Subcutaneous adipose tissue (tissue), 4 donors: ENCODE data around the gene CNKSR3. TPM values are rescaled to one million over a fixed set of nuclear protein-coding genes. Genes with fewer than 3 reads are reported as not detected.

Source experiments
- total RNA-seq, 4 donors: library from RNA; depleted of rRNA; stranded (reverse); fragments of >200 nt; gene quantifications; one replicate each; pipeline ENCODE4 v1.1.0, GENCODE V29; 2016
- TF ChIP-seq, protein P1 (sequence below): fragments of 450-650 bp; IDR thresholded peaks from one replicate; pipeline ENCODE4 v1.5.1; 2016; ENCODE audit warnings: low read depth, mild to moderate bottlenecking, control low read depth, antibody characterized with exemption, moderate library complexity

CNKSR3 gene
- total RNA-seq, 4 donors from 2014 or later, result 2.4 to 5.5 (median 3.3) TPM

DNA sequence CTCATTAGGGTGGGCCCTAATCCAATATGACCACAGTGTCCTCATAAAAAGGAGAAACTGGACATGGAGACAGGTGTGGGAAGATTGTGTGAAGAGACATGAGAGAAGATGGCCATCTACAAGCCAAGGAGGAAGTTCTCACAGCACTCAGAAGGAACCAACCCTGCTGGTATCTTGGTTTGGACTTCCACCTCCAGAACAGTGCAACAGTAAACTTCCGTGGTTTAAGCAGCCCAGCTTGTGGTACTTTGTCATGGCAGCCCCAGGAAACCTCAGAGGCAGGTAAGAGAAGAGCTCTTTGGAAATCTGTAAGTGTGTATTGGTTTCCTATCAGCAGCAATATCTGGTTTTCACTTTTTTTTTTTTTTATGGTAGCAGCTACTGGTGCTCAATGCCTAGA is 16.5 kb upstream of the CNKSR3 start:
- TF ChIP-seq, protein P1, sequence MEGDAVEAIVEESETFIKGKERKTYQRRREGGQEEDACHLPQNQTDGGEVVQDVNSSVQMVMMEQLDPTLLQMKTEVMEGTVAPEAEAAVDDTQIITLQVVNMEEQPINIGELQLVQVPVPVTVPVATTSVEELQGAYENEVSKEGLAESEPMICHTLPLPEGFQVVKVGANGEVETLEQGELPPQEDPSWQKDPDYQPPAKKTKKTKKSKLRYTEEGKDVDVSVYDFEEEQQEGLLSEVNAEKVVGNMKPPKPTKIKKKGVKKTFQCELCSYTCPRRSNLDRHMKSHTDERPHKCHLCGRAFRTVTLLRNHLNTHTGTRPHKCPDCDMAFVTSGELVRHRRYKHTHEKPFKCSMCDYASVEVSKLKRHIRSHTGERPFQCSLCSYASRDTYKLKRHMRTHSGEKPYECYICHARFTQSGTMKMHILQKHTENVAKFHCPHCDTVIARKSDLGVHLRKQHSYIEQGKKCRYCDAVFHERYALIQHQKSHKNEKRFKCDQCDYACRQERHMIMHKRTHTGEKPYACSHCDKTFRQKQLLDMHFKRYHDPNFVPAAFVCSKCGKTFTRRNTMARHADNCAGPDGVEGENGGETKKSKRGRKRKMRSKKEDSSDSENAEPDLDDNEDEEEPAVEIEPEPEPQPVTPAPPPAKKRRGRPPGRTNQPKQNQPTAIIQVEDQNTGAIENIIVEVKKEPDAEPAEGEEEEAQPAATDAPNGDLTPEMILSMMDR, result no peak

DNA sequence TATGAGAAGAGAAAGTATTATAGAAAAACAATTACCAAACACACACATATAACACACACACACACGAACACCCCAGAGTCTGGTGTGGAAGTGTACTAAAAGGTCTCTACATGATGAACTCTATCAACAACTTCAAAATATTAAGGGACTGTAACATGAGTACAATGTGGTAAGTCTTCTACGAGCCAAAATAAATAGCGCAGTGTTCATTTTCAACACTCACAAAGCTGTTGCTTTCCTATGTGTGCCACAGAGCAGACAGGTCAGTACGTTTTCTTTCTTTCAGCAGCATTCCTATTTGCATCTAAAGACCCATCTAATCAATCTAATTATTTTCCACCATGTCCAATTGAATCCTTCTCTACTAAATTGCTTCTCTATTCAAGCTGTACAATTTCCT is 12.1 kb upstream of the CNKSR3 start:
- TF ChIP-seq, protein P1, result no peak

DNA sequence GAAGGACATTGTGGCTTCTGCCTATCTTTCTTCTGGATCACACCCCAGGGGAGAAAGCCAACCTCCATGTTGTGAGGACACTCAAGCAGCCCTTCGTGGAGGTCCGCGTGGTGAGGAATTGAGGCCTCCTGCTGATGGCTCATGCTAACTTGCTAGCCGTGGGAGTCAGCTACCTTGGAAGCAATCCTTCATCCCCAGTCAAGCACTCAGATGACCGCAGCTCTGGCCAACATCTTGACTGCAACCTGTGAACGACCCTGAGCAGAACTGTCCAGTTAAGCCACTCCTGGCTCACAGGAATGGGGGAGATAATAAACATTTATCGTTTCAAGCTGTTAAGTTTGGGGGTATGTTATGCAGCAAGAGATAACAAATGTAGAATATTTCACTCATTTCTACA is 10.9 kb upstream of the CNKSR3 start:
- TF ChIP-seq, protein P1, result no peak

DNA sequence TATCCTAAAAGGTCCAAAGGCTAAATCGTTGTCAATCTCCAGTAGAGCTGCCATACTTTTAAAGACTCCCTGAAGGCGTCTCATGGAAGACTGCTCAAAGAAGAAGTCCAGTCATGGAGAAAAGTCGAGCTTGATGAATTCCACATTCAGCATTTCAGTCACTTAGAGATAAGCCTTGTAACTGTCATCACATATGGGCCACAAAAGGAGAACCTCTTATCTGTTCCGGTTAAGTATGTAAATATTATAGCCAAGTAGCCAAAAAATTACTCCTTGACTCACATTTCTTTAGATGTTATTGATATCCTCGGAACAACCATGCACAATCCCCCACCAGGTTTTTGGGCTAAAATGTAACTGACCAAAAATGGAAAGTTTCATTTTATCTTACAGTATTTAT is 9.8 kb upstream of the CNKSR3 start:
- TF ChIP-seq, protein P1, result no peak

DNA sequence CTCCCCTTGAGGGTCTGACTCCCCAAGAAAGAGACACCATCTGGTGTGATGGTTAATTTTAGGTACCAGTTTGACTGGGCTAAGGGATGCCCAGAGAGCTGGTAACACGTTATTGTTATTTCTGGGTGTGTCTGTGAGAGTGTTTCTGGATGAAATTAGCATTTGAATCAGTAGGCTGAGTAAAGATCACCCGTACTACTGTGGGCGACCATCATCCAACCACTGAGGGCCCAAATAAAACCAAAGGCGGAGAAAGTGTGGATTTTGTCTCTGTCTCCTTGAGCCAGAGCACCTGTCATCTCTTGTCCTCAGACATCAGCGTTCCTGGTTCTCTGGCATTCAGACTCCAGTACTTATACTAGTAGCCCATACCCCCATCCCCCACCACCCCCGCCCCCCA is 7.9 kb upstream of the CNKSR3 start:
- TF ChIP-seq, protein P1, result no peak

DNA sequence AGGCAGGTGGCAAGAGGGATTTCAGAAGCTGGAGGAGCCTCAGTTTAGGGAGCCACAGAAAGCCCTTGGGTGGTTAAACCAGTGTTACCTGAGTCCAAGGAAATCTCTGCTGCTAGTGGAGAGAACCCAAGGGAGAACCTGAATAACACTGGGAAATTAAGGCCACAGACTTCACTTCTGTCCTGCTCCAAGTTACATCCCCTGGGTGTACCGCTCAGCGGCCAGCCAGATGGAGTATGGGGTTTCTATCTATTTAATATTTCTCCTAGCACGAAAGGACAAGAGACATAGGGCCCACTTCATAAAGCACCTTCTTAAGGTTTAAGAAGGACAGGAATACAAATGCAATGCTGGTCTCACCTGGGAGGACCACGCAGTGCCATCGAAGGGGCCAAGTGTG is 5.8 kb upstream of the CNKSR3 start:
- TF ChIP-seq, protein P1, result no peak

DNA sequence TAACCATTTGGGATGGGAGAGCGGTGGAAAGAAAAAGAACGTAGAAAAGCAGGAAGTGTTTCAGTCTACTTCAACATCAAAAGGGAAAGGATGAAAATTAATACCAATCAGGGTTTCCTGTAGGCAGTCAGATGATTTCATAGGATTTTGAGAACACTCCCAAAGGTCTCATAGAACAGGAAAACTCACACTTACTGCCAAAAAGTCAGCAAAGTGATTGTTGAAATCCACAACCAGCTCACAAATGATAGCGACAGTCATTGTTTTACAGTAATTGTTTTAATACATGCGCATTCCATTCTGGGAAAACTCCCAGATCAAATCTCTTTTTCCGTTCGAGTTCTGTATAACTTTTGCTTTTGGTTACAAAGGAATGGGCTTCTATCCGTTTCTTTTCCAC is 5.3 kb upstream of the CNKSR3 start:
- TF ChIP-seq, protein P1, result no peak
